ENCODE measurements around the gene SMURF1.

Gene SMURF1

GRCh38 chr7:99096124-99096887 is 47.6 kb downstream of the SMURF1 start:
- DNase-seq = no peak

GRCh38 chr7:99095698-99096097 is 48.2 kb downstream of the SMURF1 start:
- no peak for DNase-seq

- peak in 1 of 2 donors; percentile 20 for DNase-seq
These were observed 49.5 kb downstream of the SMURF1 start for GRCh38 chr7:99094401-99094800.

- DNase-seq = no peak
These were observed 51.7 kb downstream of the SMURF1 start for GRCh38 chr7:99092064-99092720.

GRCh38 chr7:99090771-99091542 is 53.0 kb downstream of the SMURF1 start:
- no peak for DNase-seq

- DNase-seq = no peak
These were observed 53.8 kb downstream of the SMURF1 start for GRCh38 chr7:99089914-99090629.

GRCh38 chr7:99086944-99087343 is 57.0 kb downstream of the SMURF1 start:
- no peak for DNase-seq

- DNase-seq = no peak
These were observed 57.4 kb downstream of the SMURF1 start for GRCh38 chr7:99086532-99086931.

- no peak for DNase-seq
These were observed 60.2 kb downstream of the SMURF1 start for GRCh38 chr7:99083733-99084132.

- no peak for DNase-seq
These were observed 60.7 kb downstream of the SMURF1 start for GRCh38 chr7:99083068-99083651.

GRCh38 chr7:99080679-99081078 is 63.2 kb downstream of the SMURF1 start:
- DNase-seq = peak in 1 of 2 donors; percentile 13

GRCh38 chr7:99079104-99079503 is 64.8 kb downstream of the SMURF1 start:
- peak in 1 of 2 donors; percentile 15 for DNase-seq

GRCh38 chr7:99078416-99078815 is 65.5 kb downstream of the SMURF1 start:
- no peak for DNase-seq

- no peak for DNase-seq
These were observed 67.3 kb downstream of the SMURF1 start for GRCh38 chr7:99076615-99077014.

GRCh38 chr7:99073839-99074446 is 70.0 kb downstream of the SMURF1 start:
- DNase-seq = no peak

- DNase-seq = no peak
These were observed 71.8 kb downstream of the SMURF1 start for GRCh38 chr7:99072126-99072525.

- DNase-seq = no peak
These were observed 73.5 kb downstream of the SMURF1 start for GRCh38 chr7:99070361-99070760.

GRCh38 chr7:99061001-99061776 is 82.7 kb downstream of the SMURF1 start:
- no peak for DNase-seq

- no peak for DNase-seq
These were observed 89.1 kb downstream of the SMURF1 start for GRCh38 chr7:99054781-99055180.

GRCh38 chr7:99050971-99051370 is 92.9 kb downstream of the SMURF1 start:
- DNase-seq = no peak

GRCh38 chr7:99047526-99048077 is 96.3 kb downstream of the SMURF1 start:
- no peak for DNase-seq
